Measurements from ENCODE around the gene GALNT15.

The GALNT15 gene

DNA sequence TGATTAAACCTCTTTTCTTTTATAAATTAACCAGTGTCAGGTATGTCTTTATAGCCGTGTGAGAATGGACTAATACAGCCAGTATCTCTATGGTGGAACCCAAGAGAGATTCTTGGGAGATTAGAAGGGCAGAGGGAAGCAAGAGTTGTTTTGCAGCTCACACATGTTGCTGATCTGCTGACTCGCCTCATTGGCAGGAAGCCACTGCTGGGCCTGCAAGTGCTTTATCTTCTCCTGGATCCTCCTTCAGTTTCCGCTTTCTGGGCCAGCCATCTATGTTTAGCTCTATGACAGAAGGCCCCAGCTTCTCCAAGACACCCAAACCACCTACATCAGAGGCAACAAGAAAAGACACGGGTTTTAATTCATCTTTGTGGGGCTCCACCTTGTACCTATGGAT, 23.4 kb upstream of the GALNT15 start:
- peak; percentile 56 for DNase-seq (ENCODE audit: low spot score)

DNA sequence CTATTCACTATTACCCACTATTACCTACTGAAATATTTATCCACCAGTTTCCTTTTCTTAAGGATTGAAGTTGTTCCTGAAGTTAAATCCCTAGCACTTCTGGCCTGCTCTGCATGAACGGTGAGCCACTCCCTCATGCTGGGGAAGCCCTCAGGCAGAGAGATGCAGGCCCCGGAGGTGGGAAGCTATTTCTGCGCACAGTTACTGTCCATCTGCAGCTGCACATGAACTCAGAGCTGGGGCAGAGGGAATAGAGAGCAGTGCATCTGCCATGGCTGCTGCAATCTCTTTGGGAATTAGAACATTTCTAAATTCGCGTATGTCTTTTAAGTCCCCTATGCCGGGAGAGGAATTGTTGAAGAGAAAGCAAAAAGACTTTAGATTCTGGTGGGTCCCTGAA, 6.3 kb upstream of the GALNT15 start:
- DNase-seq (ENCODE audit: low spot score), result no peak

DNA sequence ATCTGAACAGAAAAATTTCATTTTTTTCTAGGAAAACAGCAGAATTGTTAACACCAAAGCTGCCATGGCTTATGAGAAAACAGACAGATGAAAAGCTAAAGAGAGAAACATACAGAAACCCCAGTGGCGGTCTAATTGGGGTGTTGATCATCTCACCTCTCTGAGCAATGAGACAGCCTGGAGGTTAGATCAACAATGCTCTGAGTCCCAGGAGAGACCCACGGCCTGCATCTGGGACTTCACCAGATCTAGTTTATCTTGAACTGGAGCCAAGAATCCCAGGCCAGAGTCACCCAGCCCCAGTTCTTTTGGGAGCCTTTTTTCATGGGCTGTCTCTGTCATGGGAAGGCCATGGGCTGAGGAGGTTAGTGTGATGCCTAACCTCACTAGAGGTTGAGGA, 3.5 kb upstream of the GALNT15 start:
- DNase-seq (ENCODE audit: low spot score), result no peak

DNA sequence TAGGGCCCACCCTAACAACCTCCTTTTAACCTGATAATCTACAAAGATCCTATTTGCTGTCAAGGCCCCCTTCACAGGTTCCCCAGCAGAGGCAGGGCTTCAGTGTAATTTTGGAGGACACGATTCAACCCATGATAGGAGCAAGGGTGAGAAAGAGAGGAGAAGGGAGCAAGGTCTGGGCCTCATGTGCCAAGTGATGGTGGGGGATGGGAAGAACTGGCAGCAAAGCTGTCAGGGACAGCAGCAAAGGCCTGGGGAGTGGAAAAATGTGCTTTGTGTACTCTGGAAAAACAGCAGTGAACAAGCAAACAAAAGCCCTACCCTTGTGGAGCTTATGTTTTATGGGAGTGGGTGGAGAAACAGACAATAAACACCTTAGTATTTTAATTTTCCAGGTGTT, 2.7 kb upstream of the GALNT15 start:
- no peak for DNase-seq (ENCODE audit: low spot score)

DNA sequence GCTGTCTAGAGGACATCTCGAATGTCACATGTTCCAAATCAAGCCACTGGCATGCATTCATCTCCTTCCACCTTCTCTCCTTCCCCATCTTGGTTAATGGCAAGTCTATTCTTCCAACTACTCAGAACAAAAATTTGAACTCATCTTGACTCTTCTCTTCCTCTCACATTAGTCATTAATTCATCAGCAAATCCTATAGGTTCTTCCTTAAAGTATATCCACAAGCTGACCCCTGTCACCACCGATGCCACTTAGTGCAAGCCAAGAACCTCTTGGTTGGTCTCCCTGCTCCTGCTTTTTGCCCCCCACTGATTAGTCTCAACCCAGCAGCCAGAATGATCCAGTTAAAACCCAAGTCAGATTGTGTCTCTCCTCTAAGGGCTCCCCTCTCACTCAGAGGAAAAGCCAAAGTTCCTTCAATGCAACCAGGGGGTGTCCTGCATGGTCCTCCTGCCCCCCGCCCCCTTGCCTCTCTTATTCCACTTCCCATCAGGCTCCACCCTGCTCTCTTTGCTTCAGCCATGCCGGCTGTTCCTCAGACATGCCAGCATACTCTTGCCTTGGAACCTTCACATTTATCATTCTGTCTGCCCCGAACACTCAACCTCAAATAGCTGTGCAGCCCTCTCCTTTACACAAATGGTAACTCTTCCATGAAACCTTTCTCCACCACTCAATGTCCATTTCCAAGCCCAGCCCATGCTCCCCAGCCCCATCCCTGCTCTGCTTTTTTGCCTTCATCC, 1.0 kb upstream of the GALNT15 start:
- DNase-seq (ENCODE audit: low spot score), result peak; percentile 10

DNA sequence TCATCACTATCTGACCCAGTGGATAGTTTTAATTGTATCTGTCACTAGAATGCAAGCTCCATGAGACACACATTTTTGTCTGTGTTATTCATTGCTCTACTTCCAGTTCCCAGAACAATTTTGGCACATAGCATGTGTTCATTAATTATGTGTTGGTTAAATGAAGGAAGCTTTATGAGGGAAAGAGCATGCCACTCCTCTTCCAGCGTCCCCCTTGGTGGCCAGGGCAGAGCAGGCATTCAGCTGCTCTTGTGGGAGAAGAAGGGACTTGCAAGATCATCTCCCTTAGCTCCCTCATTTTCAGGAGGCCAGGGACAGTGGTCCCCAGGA, 489 bp upstream of the GALNT15 start:
- peak; percentile 40 for DNase-seq (ENCODE audit: low spot score)

DNA sequence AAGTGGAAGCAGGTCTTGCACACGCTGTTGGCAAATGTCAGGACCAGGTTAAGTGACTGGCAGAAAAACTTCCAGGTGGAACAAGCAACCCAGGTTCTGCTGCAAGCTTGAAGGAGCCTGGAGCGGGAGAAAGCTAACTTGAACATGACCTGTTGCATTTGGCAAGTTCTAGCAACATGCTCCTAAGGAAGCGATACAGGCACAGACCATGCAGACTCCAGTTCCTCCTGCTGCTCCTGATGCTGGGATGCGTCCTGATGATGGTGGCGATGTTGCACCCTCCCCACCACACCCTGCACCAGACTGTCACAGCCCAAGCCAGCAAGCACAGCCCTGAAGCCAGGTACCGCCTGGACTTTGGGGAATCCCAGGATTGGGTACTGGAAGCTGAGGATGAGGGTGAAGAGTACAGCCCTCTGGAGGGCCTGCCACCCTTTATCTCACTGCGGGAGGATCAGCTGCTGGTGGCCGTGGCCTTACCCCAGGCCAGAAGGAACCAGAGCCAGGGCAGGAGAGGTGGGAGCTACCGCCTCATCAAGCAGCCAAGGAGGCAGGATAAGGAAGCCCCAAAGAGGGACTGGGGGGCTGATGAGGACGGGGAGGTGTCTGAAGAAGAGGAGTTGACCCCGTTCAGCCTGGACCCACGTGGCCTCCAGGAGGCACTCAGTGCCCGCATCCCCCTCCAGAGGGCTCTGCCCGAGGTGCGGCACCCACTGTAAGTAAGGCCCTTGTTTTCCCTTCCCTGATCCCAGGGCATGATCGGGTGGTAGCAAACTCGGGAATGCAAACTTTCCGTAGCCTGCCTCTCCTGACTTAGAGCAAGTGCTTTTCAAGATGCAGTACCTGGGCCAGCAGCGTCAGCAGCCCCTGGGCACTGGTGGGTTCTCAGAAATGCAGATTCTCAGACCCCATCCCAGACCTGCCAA, 759 bp downstream of the GALNT15 start:
- no peak for DNase-seq (ENCODE audit: low spot score)

DNA sequence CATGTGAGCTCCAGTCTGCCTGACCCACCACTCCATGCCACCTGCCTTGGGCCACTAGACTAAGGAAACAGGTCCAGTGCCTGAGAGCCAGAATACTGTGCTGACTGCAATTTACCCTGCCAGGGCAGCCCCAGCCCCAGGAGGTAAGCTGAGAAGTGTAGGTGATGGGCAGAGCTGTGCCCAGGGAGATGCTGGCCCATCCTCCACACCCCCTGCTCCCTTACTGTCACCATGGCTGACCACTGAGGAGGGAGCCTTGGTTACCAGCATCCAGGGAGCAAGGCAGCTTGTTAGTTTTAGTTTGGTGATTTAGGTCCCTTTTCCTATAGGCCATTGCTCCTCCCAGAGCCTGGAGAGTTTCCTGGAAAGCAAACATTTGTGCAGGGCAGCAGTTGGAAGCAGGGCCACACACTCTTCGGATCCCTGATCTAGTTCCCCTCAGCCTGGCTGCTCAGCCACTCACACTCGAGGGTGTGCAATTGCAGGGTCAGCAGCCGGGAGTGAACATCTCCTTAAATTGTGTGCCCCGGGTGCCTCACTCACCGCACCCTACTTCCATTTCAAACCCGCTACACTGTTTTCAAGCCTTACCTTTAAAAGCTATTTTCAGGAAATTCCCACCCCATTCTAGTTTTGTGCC, 2.0 kb downstream of the GALNT15 start:
- DNase-seq (ENCODE audit: low spot score), result no peak

DNA sequence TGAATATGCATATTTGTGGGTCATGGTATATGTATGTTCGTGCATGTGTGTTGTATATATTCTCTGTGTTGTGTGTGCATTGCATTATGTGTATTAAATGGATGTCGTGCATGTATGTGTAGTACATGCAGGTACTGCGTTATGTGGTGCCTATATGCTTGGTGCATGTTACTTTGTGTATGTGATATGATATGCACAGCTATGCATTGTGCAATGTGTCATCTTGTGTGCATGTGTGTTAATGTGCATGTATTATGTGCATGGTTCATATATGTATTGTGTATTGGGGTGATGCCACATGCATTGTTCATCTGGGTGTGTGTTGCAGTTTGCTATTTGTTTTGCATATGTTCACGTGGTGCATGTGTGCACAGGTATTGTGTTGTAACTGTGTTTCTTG, 2.9 kb downstream of the GALNT15 start:
- no peak for DNase-seq (ENCODE audit: low spot score)

DNA sequence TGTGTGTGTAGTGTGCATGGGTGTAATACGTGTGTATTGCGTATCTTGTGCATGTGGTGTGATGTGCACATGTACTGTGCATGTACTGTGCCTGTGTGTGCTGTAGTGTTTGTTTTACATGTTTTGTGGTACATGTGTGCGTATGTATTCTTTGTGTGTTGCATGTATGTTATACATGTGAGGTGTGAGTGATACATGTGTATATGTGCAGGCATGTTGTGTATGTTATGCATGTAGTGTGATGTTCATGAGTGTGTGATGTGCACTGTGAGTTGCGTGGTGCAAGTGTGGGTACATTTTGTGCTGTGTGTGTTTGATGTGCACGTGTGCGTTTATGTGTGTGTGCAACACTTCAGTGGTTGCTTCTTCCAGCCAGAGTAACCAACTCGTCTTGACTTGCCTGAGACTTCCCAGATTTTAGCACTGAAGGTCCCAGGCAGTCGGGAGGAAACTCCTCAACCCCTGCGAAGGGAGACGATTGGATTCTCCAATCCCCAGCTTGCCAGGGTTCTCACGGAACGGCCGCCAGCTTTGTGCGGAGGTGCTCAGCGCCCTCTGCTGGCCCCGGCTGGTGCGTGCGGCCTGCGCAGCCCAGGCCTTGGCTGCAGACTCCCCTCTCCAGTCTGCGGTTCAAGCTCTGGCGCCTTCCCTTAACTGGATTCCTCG, 3.6 kb downstream of the GALNT15 start:
- DNase-seq (ENCODE audit: low spot score), result peak; percentile 87

DNA sequence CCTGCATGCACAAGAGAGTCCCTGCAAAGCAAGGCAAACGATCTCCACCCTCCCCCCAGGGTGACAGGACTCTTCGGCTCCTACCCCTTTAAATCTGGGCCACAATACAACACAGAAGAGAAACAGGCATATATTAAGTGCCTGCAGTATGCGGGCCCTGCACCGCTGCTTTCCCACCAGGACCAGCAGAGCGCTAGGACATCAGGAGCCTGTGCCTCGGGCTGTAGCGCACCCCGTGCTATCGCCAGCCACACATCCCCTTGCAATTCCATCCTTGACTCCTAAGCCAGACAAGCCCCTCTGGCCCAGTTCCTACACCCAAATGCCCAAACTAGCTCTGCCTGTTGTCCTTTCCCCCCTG, 4.1 kb downstream of the GALNT15 start:
- DNase-seq (ENCODE audit: low spot score), result no peak

DNA sequence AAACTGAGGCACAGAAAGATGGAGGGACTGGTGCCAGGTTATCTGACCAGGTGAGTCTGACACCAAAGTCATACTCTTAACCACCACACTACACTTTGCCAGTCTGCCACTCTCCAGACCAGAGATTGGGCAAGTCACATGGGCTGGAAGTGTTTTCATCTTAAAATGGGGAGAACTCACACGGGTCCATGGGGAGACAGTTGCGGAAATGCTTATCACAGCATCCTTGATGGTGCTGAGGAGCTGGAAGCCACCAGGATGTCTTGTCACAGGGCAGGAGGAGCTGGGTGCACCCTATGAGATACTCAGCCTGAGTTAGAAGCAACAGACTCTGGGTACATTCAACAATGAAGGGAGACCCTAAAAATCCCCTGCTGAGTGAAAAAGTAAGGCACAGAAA, 4.8 kb downstream of the GALNT15 start:
- DNase-seq (ENCODE audit: low spot score), result no peak

DNA sequence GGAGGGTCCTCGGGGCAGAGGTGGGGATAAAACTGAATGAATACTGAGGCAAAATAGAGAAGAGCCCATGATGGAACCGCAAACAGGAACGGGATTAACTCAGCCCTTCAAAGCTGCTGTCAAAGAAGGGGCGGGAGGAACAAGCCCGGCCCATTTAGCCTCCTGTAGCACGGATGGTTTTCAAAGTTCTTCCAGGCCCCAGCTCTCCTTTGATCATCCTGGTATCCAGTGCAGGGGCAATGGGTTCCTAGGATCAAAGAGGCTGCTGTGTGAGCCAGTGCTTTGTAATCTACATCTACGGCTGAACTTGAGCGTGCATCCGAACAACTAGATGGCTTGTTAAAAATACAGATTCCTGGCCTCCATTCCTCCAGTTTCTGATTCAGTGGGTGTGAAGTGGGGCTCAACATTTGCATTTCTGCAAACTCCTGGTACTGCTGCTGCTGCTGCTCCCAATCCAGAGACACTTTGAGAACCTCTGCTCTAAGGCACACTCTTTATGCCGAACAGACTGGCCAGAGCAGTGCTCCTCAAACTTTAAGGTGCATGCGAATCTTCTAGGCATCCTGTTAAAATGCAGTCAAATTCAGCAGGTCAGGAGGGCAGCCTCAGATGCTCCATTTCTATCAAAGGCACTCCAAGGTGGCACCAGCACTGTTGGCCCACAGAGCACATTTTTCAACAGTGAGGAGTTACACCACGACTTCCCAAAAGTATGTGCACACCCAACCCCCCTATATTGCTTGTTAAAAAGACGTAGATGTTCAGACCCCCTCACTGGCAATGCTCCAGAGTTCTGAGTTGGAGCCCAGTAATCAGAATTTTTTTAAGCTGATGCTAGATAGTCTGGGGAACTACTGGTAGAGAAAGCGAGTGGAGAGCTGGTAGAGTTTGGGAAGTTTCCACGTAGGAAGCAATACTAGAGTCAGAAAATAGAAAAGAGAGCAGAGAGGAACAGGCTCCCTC, 5.6 kb downstream of the GALNT15 start:
- peak; percentile 69 for DNase-seq (ENCODE audit: low spot score)

DNA sequence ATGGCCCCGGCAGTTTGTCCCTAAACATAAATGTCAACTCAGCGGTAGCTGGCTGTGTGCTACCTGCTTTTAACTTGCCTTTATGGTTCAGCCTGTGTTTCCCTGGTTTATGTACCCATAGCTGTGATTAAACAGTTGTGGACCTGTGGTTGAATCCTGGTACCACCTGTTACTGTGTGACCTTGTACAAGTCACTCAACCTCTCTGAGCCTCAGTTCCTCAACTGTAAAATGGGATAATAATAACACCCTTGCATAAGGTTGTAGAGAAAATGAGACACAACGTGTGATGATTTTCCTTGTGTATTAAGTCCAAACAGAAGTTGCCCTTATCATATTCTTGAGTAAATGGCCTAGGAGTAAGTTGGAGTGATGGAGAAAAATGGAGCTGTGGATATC, 6.3 kb downstream of the GALNT15 start:
- no peak for DNase-seq (ENCODE audit: low spot score)

DNA sequence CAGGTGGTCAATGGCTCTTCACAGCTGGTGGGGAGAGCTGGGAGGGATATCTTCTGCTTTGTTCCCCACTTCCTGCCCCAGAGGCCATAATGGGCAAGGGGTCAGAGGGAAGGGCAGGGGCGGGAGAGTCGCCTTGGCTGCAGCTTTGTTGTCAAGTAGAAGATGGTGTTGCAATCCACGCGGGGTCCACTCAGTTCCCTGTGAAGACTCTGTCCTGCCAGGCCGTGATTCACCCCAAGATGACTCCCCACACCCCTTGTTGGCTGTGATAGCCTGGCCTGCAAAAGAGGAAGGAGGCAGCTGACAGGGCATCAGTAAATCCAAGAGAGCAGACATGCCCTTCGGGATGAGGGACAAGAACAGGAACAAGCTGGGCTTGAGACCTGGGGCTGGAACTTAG, 6.9 kb downstream of the GALNT15 start:
- DNase-seq (ENCODE audit: low spot score), result no peak

DNA sequence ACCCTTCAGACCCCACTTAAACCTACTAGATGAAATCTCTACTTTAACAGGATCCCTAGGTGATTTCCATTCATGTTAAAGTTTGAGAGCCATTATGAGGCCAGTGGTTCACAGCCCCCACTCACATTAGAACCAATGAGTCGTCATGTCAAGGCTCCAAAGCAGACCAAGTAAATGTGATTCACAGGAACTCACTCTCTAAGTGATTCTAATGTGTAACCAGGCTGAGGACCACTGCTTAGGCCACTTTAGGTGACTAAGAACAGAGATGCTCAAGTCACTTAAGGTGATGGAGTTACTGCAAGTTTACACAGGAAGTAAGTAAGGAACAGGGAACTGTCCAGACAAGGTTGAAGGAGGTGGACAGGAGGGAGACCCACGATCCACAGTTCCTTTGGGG, 7.7 kb downstream of the GALNT15 start:
- DNase-seq (ENCODE audit: low spot score), result no peak

DNA sequence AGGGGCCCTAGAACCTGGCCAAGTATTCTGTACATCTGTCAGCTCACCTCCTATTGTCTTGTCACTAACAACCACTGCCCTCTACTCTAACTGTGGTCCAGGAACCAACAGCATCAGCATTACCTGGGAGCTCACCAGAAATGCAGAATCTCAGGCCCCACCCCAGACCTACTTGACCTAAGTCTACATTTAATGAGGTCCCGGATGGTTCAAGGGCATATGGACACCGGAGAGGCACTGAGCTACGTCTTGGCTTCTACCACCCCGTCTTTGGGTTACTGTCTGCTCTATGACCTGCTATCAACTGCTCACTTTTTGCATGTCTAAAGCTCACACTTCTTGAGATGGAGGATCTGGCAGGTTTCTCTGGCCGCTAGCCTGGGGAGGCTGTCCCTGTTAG, 8.1 kb downstream of the GALNT15 start:
- no peak for DNase-seq (ENCODE audit: low spot score)

DNA sequence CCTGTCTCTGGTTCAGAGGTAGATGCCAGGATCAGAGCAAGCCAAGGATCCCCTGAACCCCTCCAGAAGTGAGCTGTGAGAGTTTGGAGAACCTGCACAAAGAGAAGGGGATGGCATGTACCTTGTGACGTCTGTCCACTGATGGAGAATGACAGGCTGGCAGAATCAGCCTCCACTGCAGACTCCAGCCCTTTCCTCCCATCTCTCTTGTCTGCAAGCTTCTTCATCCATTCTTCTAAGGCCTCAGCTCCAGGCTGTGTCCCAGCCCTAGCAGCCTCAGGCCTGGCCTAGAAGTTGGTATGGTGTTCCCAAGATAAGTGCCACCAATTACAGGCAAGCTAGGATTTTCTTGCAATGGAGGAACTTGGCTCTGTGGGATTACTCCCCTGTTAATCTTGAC, 8.6 kb downstream of the GALNT15 start:
- DNase-seq (ENCODE audit: low spot score), result no peak

DNA sequence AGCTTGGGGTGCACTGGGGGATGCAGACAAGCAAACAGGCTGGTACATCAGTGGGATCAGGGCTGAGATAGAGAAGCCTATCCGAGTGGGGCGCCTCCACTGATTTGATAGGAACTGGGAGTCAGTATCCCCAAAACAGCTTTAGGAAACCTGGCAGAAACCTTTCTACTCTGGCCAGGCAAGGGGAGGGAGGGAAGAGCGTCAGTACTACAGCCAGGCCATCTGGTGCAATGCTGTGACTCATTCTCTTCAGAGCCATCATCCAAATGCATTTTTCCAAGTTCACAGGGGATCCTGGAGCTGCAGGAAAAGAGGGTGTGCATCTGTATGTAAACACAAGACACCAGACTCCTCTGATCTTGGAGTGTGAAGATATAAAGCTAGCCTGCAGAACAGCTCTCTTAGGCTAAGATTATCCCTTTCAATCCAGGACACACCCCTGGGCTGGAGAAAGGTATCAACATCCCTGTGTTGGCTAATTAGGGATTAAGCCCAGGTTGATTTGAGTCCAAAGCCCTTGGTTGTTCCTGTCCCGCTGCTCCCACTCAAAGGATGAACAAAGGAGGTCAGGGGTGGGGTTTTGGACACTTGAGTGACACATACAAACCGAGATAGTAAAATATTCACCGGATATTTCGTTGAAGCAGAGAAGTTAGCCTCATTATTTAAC, 9.3 kb downstream of the GALNT15 start:
- DNase-seq (ENCODE audit: low spot score), result peak; percentile 81

DNA sequence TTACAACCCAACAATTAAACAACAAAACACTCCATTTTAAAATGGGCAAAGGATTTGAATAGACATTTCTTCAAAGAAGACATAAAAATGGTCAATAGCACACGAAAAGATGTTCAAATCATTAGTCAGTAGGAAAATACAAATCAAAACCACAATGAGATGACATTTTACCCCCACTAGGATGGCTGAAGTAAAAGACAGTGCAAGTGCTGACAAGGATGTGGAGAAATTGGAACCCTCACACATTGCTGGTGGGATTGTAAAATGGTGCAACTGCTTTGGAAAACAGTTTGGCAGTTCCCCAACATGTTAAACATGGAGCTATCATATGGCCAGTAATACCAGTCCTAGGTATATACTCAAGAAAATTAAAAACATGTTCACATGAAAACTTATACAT, 11.6 kb downstream of the GALNT15 start:
- no peak for DNase-seq (ENCODE audit: low spot score)

DNA sequence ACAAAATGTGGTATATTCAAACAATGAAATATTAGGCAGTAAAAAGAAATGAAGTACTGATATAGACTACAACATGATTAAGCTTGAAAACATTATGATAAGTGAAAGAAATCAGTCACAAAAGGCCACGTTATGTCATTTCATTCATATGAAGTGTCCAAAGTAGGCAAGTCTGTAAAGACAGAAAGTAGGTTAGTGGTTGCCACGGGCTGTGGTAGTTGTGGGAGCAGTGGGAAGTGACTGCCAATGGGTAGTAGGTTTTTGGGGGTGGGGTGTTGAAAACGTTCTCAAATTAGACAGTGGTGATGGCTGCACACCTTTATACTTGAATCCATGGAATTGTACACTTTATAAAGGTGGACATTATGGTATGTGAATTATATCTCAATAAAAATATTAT, 12.1 kb downstream of the GALNT15 start:
- no peak for DNase-seq (ENCODE audit: low spot score)
